A673 (cell line): ENCODE measurements around the gene MYBPHL.

Experiments
- EZH2 ChIP-seq: fragments of 200-600 bp; sonication (generic); IDR thresholded peaks from 2 replicates; pipeline ENCODE4 v1.6.1; 2017; ENCODE audit warnings: borderline replicate concordance, low read depth, mild to moderate bottlenecking, mixed read lengths, antibody characterized with exemption, low read length; ENCODE audit not compliant: poor library complexity, severe bottlenecking
- TF ChIP-seq, protein P1 (sequence below): fragments of 300-800, 200-600 bp; sonication (generic); conservative IDR thresholded peaks from 2 replicates; pipeline ENCODE4 v1.5.1; 2017; ENCODE audit warnings: low read depth, mild to moderate bottlenecking, antibody characterized with exemption, low read length, moderate library complexity, mixed read lengths

DNA sequence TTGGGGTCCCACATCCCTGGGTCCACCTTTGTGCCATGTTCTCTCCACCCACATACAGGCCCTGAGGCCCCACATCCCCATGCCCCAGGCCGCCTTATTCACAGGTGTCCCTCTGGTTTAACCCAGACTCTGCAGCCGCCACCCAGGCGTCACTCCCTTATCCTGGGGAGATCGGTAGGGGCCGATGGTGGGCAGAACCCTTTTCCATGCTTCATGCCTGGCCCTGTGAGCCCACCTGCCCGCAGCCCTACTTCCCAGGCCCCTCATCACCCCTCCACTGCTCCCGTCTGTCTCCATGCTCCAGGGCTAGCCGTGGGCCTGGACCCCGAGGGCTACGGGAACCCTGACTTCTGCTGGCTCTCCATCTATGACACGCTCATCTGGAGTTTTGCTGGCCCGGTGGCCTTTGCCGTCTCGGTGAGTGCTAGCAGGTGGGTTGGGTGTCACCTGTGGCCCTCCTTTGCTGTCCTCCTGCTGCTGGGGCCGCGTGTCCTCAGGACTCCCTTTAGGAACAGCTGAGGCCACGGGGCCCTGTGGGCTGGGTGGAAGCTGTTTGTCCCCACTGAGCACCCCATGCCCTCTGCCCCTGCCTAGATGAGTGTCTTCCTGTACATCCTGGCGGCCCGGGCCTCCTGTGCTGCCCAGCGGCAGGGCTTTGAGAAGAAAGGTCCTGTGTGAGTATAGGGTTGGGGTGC lies 36.0 kb downstream of the MYBPHL start:
- TF ChIP-seq, protein P1, sequence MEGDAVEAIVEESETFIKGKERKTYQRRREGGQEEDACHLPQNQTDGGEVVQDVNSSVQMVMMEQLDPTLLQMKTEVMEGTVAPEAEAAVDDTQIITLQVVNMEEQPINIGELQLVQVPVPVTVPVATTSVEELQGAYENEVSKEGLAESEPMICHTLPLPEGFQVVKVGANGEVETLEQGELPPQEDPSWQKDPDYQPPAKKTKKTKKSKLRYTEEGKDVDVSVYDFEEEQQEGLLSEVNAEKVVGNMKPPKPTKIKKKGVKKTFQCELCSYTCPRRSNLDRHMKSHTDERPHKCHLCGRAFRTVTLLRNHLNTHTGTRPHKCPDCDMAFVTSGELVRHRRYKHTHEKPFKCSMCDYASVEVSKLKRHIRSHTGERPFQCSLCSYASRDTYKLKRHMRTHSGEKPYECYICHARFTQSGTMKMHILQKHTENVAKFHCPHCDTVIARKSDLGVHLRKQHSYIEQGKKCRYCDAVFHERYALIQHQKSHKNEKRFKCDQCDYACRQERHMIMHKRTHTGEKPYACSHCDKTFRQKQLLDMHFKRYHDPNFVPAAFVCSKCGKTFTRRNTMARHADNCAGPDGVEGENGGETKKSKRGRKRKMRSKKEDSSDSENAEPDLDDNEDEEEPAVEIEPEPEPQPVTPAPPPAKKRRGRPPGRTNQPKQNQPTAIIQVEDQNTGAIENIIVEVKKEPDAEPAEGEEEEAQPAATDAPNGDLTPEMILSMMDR = no peak
- no peak for TF ChIP-seq EZH2
